ENCODE data around the gene ARHGAP15. TPM values are rescaled to one million over a fixed set of nuclear protein-coding genes. Genes with fewer than 3 reads are reported as not detected.

ARHGAP15 gene
- total RNA-seq, 1 experiment from 2014 or later: not detected

DNA sequence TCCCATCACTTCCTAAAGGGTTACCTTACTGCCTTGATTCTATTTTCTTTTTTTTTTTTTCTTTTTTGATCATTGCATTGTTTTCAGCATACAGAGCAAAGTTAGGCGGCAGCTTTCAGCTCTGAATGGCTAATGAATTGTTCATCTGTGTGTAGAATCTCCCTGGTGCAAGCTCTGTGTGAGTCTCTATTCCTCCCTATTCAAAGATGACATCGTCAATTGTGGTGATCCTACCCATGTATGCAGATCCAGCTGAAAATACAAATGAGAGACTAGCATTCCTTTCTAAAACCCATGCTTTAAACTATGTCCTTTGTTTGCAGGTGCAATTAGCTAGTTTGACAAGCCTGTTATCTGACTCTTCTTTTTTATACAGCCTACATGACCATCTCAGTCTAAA is 539.0 kb downstream of the ARHGAP15 start:
- Histone ChIP-seq H3K9me2 (ENCODE audit: insufficient read depth) (no peaks in the 10 kb centered on the region), H3K27me3 (ENCODE audit: insufficient read depth, low read depth) (no peaks in the 10 kb centered on the region), H3K4me3 (no peak overlapping the region), H3F3A (ENCODE audit: insufficient read depth, low read depth) (no peaks in the 10 kb centered on the region), H3K4me2 (no peak overlapping the region), H3K9me3 (ENCODE audit: insufficient read depth, low read depth) (no peaks in the 10 kb centered on the region), H3K79me2 (ENCODE audit: low read depth) (no peaks in the 10 kb centered on the region), H4K20me1 (ENCODE audit: insufficient read depth) (no peaks in the 10 kb centered on the region), H2AFZ (no peak overlapping the region), H3K36me3 (ENCODE audit: low read depth) (no peaks in the 10 kb centered on the region), H3K27ac (no peak overlapping the region), H3K4me1 (replicated peaks; ENCODE audit: insufficient read depth) (no peaks in the 10 kb centered on the region)
- no peak for TF ChIP-seq CTCF (conservative IDR thresholded peaks at IDR 0.05)
- TF ChIP-seq EZH2 (IDR thresholded peaks at IDR 0.05; ENCODE audit: low read depth): no peak
- ChIA-PET POLR2A (ENCODE audit: unreplicated experiment) (no interaction called here), CTCF (no interaction called here)
- intact Hi-C loops (cut with micrococcal nuclease; ENCODE audit: unreplicated experiment): no loop called here
- DNase-seq: no peak
- BruUV-seq (replicated peaks): no TSS peak

DNA sequence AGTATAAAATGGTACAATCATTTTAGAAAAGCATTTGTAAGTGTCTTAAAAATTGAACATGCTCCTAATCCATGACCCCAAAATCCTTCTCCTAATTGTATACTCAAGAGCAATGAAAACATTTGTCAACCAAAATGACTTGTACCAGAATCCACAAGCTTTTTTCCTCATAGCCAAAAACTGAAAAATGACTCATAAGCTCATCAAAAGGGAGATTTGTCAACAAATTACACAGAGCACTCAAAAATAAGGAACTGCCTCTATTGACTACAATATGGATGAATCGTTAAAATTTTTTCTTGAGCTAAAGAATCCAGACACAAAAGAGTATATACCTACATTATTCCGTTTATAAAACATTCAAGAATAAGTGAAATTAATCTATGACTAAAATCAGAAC is 544.8 kb downstream of the ARHGAP15 start:
- CTCF ChIA-PET: no interaction called here
- BruUV-seq (replicated peaks): no TSS peak
- no peaks in the 10 kb centered on the region for H3K9me3 ChIP-seq (ENCODE audit: insufficient read depth, low read depth)
- H3K4me1 ChIP-seq (replicated peaks; ENCODE audit: insufficient read depth): no peaks in the 10 kb centered on the region
- H3F3A ChIP-seq (ENCODE audit: insufficient read depth, low read depth): no peaks in the 10 kb centered on the region
- DNase-seq: no peak
- no peak overlapping the region for H3K4me2 ChIP-seq
- H3K27me3 ChIP-seq (ENCODE audit: insufficient read depth, low read depth): no peaks in the 10 kb centered on the region
- POLR2A ChIA-PET (ENCODE audit: unreplicated experiment): no interaction called here
- H3K36me3 ChIP-seq (ENCODE audit: low read depth): no peaks in the 10 kb centered on the region
- H2AFZ ChIP-seq: no peak overlapping the region
- no peak for TF ChIP-seq EZH2 (IDR thresholded peaks at IDR 0.05; ENCODE audit: low read depth)
- no peak for TF ChIP-seq CTCF (conservative IDR thresholded peaks at IDR 0.05)
- H3K9me2 ChIP-seq (ENCODE audit: insufficient read depth): 0 out of 2 replicates have a peak, but pooled peaks cover 4% of the 10 kb centered on the region
- intact Hi-C loops (cut with micrococcal nuclease; ENCODE audit: unreplicated experiment): no loop called here
- H3K79me2 ChIP-seq (ENCODE audit: low read depth): no peaks in the 10 kb centered on the region
- H4K20me1 ChIP-seq (ENCODE audit: insufficient read depth): no peaks in the 10 kb centered on the region
- H3K27ac ChIP-seq: no peak overlapping the region
- H3K4me3 ChIP-seq: no peak overlapping the region

DNA sequence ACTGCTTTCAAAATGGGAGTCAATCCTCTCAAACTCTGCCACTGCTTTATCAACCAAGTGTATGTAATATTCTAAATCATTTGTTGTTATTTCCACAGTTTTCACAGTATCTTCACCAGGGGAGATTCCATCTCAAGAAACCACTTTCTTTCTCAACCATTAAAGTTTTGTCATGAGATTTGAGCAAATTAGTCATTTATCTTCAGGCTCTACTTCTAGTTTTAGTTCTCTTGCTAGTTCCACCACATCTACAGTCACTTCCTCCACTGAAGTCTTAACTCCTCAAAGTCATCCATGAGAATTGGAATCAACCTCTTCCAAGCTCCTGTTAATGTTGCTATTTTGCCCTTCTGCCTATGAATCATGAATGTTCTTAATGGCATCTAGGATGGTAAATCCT is 545.8 kb downstream of the ARHGAP15 start:
- DNase-seq: no peak
- intact Hi-C loops (cut with micrococcal nuclease; ENCODE audit: unreplicated experiment): no loop called here
- no peaks in the 10 kb centered on the region for H3K4me1 ChIP-seq (replicated peaks; ENCODE audit: insufficient read depth)
- H3K9me3 ChIP-seq (ENCODE audit: insufficient read depth, low read depth): no peaks in the 10 kb centered on the region
- 0 out of 2 replicates have a peak, but pooled peaks cover 4% of the 10 kb centered on the region for H3K9me2 ChIP-seq (ENCODE audit: insufficient read depth)
- ChIA-PET CTCF (no interaction called here), POLR2A (ENCODE audit: unreplicated experiment) (no interaction called here)
- H3K4me2 ChIP-seq: no peak overlapping the region
- H3K36me3 ChIP-seq (ENCODE audit: low read depth): no peaks in the 10 kb centered on the region
- no peaks in the 10 kb centered on the region for H3K27me3 ChIP-seq (ENCODE audit: insufficient read depth, low read depth)
- H3K79me2 ChIP-seq (ENCODE audit: low read depth): no peaks in the 10 kb centered on the region
- TF ChIP-seq CTCF (conservative IDR thresholded peaks at IDR 0.05): no peak
- no peak for TF ChIP-seq EZH2 (IDR thresholded peaks at IDR 0.05; ENCODE audit: low read depth)
- no peaks in the 10 kb centered on the region for H3F3A ChIP-seq (ENCODE audit: insufficient read depth, low read depth)
- no peak overlapping the region for H3K4me3 ChIP-seq
- no peak overlapping the region for H2AFZ ChIP-seq
- no TSS peak for BruUV-seq (replicated peaks)
- no peaks in the 10 kb centered on the region for H4K20me1 ChIP-seq (ENCODE audit: insufficient read depth)
- H3K27ac ChIP-seq: no peak overlapping the region
